Nephron (organoid): ENCODE data around the gene PYROXD2.

Experiments
- H3K27ac Mint-ChIP-seq, 3 experiments: 2 replicates each; pipeline ENCODE4 v1.8.0; 2020; ENCODE audit warnings: mixed read lengths in 3 of 3, mild to moderate bottlenecking in 2 of 3, moderate library complexity in 1 of 3
- H3K27me3 Mint-ChIP-seq: 2 replicates; pipeline ENCODE4 v1.8.0; 2021; ENCODE audit warnings: low read depth, mild to moderate bottlenecking, moderate library complexity, mixed read lengths
- H3K36me3 Mint-ChIP-seq: 2 replicates; pipeline ENCODE4 v1.8.0; 2020; ENCODE audit warnings: low read depth, mixed read lengths
- H3K4me1 Mint-ChIP-seq: 2 replicates; pipeline ENCODE4 v1.8.0; 2020; ENCODE audit warnings: mixed read lengths
- H3K4me3 Mint-ChIP-seq, 3 experiments: 2 replicates each; pipeline ENCODE4 v1.8.0; 2020; ENCODE audit warnings: mild to moderate bottlenecking in 3 of 3, mixed read lengths in 3 of 3, moderate library complexity in 2 of 3
- H3K9me3 Mint-ChIP-seq: 2 replicates; pipeline ENCODE4 v1.8.0; 2020; ENCODE audit warnings: mixed read lengths
- CTCF ChIP-seq, 3 experiments: fragments of 200-600 bp; sonication (generic); IDR thresholded peaks; one replicate each; pipeline ENCODE4 v1.5.0; 2021; ENCODE audit warnings: antibody characterized with exemption in 3 of 3; ENCODE audit not compliant: unreplicated experiment in 3 of 3

Gene PYROXD2

GRCh38 chr10:98425511-98426352, 10.8 kb upstream of the PYROXD2 start:
- peak; percentile 32 to 47 (median 36) for TF ChIP-seq CTCF (IDR thresholded peaks at IDR 0.05; ENCODE audit: unreplicated experiment in 3 of 3)
- Mint-ChIP-seq H3K27me3 (no peaks in the 10 kb centered on the region), H3K4me1 (no peaks in the 10 kb centered on the region), H3K27ac (no peak overlapping the region), H3K36me3 (peaks cover 14% of the 10 kb centered on the region), H3K9me3 (peaks cover 2% of the 10 kb centered on the region), H3K4me3 (no peak overlapping the region)

- no peak overlapping the region for H3K27ac Mint-ChIP-seq
- no peak for TF ChIP-seq CTCF (IDR thresholded peaks at IDR 0.05; ENCODE audit: unreplicated experiment in 3 of 3)
These were observed 9.6 kb upstream of the PYROXD2 start for GRCh38 chr10:98424295-98425254.

GRCh38 chr10:98423691-98424120, 8.7 kb upstream of the PYROXD2 start:
- H3K27ac Mint-ChIP-seq = no peak overlapping the region
- H3K27me3 Mint-ChIP-seq = no peaks in the 10 kb centered on the region
- no peaks in the 10 kb centered on the region for H3K4me1 Mint-ChIP-seq
- H3K9me3 Mint-ChIP-seq = no peaks in the 10 kb centered on the region
- TF ChIP-seq CTCF (IDR thresholded peaks at IDR 0.05; ENCODE audit: unreplicated experiment in 3 of 3) = peak; percentile 20 to 48 (median 24)
- no peak overlapping the region for H3K4me3 Mint-ChIP-seq
- H3K36me3 Mint-ChIP-seq = peaks cover 15% of the 10 kb centered on the region

More at GRCh38 chr10:98424295-98425254, 9.6 kb upstream of the PYROXD2 start:
- no peaks in the 10 kb centered on the region for H3K4me1 Mint-ChIP-seq
- no peaks in the 10 kb centered on the region for H3K27me3 Mint-ChIP-seq
- H3K36me3 Mint-ChIP-seq = peaks cover 8% of the 10 kb centered on the region
- H3K9me3 Mint-ChIP-seq = no peaks in the 10 kb centered on the region
- no peak overlapping the region for H3K4me3 Mint-ChIP-seq

GRCh38 chr10:98422182-98422581, 7.2 kb upstream of the PYROXD2 start:
- no peaks in the 10 kb centered on the region for H3K4me1 Mint-ChIP-seq
- H3K9me3 Mint-ChIP-seq = no peaks in the 10 kb centered on the region
- no peak overlapping the region for H3K4me3 Mint-ChIP-seq
- no peak for TF ChIP-seq CTCF (IDR thresholded peaks at IDR 0.05; ENCODE audit: unreplicated experiment in 3 of 3)
- H3K27me3 Mint-ChIP-seq = no peaks in the 10 kb centered on the region
- H3K27ac Mint-ChIP-seq = no peak overlapping the region
- peaks cover 10% of the 10 kb centered on the region for H3K36me3 Mint-ChIP-seq

GRCh38 chr10:98420786-98421185, 5.8 kb upstream of the PYROXD2 start:
- no peak overlapping the region for H3K27ac Mint-ChIP-seq
- no peak for TF ChIP-seq CTCF (IDR thresholded peaks at IDR 0.05; ENCODE audit: unreplicated experiment in 3 of 3)
- no peaks in the 10 kb centered on the region for H3K27me3 Mint-ChIP-seq
- H3K4me3 Mint-ChIP-seq = no peak overlapping the region
- H3K4me1 Mint-ChIP-seq = peaks cover 3% of the 10 kb centered on the region
- H3K36me3 Mint-ChIP-seq = peaks cover 10% of the 10 kb centered on the region
- H3K9me3 Mint-ChIP-seq = no peaks in the 10 kb centered on the region
